22Rv1 (cell line): ENCODE data around the gene EHHADH.

Experiments used
- H3K27ac ChIP-seq: fragments of 450-650 bp; 2 replicates; pipeline ENCODE4 v1.5.1; 2017
- ZFX ChIP-seq: fragments of 450-650 bp; IDR thresholded peaks from 2 replicates; pipeline ENCODE4 v1.6.1; 2017; ENCODE audit warnings: antibody characterized with exemption, borderline replicate concordance
- TF ChIP-seq, protein P1 (sequence below): fragments of 450-650 bp; IDR thresholded peaks from 2 replicates; pipeline ENCODE4 v1.5.1; 2017; ENCODE audit warnings: mild to moderate bottlenecking

The EHHADH gene

DNA sequence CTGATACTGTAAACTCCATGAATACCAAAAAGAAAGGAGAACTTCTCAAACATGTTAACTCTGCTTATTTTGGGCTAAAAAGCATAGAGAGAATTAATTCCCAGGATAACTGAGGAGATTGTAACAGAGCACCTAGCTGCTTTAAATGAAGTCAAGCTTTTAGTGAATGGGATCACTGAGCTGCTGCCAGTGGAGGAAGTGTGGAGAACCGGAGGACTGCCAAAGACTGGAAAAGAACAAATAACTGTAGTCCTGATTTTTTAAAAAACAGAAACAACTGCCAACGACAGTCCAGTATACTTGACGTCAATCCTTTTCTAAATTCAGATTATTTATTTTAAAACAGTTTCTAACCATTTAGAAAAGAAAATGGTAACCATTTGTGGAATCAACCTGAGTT is 104.3 kb downstream of the EHHADH start:
- no peak overlapping the region for H3K27ac ChIP-seq
- TF ChIP-seq, protein P1, sequence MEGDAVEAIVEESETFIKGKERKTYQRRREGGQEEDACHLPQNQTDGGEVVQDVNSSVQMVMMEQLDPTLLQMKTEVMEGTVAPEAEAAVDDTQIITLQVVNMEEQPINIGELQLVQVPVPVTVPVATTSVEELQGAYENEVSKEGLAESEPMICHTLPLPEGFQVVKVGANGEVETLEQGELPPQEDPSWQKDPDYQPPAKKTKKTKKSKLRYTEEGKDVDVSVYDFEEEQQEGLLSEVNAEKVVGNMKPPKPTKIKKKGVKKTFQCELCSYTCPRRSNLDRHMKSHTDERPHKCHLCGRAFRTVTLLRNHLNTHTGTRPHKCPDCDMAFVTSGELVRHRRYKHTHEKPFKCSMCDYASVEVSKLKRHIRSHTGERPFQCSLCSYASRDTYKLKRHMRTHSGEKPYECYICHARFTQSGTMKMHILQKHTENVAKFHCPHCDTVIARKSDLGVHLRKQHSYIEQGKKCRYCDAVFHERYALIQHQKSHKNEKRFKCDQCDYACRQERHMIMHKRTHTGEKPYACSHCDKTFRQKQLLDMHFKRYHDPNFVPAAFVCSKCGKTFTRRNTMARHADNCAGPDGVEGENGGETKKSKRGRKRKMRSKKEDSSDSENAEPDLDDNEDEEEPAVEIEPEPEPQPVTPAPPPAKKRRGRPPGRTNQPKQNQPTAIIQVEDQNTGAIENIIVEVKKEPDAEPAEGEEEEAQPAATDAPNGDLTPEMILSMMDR = no peak
- no peak for TF ChIP-seq ZFX

DNA sequence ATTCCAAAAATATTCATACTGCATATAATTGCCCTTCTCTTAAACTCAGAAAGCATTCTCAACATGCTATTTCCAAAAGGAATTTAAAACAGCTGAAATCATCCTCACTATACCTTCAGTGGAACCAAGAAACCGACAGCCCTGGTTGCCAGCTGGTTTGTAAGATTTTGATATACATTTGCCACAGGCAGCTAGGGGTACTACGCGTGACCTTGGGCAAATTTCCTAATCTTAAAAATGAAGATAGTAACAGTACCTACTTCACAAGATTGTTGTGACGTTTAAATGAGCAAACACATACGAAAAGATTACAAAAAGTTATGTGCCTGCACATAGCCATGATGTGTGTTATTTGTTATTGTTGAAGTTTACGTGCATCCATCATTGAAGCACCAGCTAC is 108.3 kb downstream of the EHHADH start:
- TF ChIP-seq ZFX = no peak
- no peak overlapping the region for H3K27ac ChIP-seq

GRCh38 chr3:185144784-185145183 is 109.1 kb downstream of the EHHADH start:
- TF ChIP-seq, protein P1 = no peak
- no peak for TF ChIP-seq ZFX
- no peak overlapping the region for H3K27ac ChIP-seq
